Activated CD8-positive, alpha-beta memory T cell treated with anti-CD3 and anti-CD28 coated beads, Interleukin-2, amount 50 U/mL, for 4 hours (primary cell): ENCODE measurements around the gene ZCCHC7.
"Not testable (repeated sequence)": the region's sequence is repeated elsewhere in the genome, so short reads cannot be mapped to it uniquely, and the experiment has no call there.

Experiments used
- DNase-seq: peaks from one replicate; pipeline ENCODE4 v3.0.0-alpha.2; 2020

Gene ZCCHC7

DNA sequence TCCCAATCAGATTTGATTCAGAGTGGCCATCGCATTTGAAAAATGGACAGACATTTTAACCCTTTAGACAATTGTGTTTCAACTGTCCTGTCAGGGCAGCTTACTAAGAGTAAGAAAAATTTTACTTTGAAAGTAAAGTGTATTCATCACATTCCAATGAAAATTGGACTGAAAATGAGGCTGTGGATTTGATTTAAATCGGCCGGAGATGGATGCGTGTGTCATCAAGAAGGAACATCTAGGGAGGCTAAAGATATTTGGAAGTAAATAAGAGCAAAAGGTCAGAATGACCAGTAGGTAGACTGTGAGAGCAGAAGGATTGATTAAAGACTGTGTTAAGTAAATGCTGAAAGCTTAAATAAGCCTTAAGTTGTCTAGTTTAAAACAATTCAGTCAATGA, 1.5 kb downstream of the ZCCHC7 start:
- DNase-seq: no peak

DNA sequence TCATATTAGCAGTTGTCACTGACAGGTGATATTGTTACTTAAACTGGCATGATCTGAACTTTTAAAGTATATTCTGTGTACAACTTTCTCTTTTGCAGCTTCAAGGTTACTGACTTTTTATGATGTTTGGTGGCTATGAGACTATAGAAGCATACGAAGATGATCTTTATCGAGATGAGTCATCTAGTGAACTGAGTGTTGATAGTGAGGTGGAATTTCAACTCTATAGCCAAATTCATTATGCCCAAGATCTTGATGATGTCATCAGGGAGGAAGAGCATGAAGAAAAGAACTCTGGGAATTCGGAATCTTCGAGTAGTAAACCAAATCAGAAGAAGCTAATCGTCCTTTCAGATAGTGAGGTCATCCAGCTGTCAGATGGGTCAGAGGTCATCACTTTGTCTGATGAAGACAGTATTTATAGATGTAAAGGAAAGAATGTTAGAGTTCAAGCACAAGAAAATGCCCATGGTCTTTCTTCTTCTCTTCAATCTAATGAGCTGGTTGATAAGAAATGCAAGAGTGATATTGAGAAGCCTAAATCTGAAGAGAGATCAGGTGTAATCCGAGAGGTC, 5.9 kb downstream of the ZCCHC7 start:
- no peak for DNase-seq

DNA sequence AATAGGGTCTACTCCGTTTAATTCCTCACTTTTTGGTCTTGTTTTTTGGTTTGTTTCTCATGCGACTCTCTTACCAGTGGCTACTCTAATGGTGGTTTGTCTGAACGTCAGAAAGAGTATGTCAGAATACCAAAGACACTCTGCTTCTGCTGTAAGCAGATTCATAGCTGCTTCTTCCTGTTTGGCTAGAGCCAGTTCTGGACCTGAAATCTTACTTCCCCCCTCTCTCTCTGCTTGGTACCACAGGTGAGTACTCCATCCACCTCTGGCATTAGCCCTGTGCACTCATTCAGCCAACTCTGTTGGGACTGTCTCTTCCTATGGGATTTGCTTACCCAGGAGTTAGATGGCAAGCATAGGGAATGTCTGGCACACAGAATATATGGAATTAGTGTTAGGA, 6.6 kb downstream of the ZCCHC7 start:
- no peak for DNase-seq

DNA sequence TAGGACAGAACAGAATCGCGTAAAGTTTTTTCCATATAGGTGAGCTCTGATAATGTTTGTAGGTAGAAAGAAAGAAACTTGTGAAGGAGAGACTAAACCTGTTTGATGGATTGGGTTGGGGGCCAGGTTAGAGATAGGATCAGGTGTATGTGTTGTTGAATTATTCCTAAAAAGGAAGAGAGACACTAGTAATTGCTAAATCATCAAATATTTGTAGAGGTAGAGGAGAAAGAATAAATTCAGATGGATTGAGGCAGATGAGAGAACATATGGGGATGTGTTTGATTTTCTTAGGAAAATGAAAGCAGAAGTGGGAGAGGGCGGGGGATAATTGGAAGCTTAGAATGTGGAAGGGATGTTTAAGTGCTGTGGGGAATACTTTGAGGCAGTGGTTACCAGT, 7.7 kb downstream of the ZCCHC7 start:
- no peak for DNase-seq

DNA sequence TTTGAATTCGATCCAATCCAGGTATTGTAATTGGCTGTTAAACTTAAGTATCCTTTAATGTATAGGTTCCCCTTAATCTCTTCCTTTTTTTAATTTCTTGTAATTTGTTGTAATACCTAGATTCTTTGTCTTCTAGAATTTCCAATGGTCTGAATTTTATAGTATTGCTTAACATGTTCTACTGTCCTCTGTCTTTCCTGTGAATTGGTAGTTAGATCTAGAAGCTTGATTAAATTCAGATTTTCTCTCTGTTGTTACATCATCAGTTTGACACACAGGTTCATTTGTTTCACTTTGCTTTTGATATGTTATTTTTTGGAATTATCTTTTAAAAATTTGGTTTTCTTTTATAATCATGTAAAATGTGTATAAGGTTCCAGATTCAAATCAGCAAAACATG, 13.8 kb downstream of the ZCCHC7 start:
- no peak for DNase-seq

DNA sequence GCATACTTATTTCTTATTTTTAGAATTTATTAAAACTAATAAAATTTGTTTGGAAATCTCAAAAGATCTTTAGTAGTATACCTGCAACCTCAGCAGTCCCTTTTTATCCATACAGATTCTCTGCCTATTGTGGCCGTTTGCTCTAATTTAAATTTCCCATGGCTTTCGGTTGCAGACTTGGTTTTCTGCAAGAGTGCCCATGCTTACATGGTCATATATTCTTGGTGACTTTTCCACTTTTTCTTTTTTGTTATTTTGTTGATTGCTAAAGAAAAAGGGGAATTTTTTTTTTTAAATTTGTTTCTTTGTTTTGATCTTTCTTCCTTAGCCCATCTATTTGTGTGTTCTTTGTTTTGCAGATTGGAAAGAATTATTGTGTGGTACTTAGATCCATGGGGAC, 20.6 kb downstream of the ZCCHC7 start:
- no peak for DNase-seq

DNA sequence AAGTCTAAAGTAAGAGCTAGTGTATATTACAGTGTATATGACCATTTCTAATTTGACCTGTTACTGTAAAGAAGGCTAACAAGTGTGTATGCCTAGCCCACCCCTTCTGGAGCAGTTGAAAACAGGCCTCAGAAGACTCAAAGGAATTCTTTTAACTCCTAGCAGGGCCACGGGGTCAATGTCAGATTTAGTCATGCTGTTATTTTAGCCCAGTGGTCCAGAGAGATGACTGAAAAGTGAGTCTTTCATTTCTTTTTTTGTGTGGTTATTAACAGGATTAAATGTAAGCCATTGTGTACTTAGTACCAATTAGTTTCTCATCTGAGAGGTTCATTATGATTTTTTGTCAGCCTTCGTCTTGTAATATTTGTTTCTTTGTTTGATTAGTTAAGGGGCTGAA, 24.4 kb downstream of the ZCCHC7 start:
- no peak for DNase-seq

DNA sequence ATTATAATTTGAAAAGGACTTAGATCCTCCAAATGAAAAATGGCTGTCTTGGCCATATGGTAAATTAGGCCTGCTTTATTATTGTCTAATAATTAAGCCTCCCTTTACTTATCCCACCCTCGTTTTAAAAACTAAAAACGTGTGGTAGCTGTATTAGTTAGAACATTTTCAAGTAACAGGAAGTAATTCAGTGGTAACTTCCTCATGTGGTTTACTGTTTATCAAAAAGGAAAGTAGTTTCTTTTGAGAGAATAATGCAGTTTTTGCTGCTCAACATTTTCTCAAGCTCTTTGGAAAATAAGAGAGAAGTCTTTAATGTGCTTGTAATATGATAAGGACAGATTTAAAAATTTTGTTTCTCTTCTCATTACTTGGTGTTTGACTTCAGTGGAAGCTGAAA, 26.0 kb downstream of the ZCCHC7 start:
- no peak for DNase-seq

DNA sequence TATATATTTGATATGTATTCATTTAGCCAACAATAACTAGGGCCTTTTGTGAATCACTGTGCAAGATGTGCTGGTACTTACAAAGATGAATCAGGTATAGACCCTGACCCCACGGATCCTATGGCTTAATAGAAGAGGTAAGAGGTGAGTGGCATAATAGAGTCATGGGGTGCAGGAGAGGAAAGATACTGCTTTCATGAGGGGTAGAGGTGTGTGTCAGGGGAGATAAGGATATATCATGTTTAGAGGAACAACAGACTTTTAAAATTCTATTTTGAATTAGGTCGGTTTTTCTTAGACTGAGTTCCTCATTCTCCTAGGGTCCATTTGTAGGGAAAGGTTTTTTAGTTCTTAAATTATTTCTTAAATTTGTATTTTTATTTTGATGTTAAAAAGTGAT, 27.8 kb downstream of the ZCCHC7 start:
- no peak for DNase-seq

DNA sequence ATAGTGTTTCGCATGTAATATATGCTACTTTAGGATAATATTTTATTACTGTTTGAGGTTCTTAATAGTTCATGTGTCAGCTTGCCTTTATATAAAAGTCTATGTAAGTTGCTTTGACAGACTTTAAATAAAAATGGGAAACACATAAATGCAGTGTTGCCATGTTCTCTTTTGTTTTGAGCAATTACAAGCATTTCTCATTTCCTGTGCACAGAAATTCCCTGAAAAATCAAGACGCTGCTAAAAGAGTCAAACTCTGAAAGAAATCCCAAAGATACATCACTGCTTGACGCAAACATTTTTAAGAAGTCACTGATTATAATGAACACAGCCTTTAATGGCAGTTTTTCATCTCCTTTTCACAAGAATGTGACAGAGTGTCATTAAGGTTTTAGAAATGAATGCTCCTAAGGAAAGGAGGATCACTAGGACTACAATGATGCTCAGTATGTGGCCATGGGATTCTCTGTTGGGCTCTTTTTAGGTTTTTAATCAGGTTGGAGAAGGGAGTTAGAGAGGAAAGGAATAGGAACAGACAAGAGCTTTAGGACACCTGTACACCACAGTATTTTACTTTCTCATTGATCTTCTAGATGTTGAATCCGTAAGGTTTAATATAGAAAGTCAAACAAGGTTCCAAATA, 29.4 kb downstream of the ZCCHC7 start:
- DNase-seq: no peak

DNA sequence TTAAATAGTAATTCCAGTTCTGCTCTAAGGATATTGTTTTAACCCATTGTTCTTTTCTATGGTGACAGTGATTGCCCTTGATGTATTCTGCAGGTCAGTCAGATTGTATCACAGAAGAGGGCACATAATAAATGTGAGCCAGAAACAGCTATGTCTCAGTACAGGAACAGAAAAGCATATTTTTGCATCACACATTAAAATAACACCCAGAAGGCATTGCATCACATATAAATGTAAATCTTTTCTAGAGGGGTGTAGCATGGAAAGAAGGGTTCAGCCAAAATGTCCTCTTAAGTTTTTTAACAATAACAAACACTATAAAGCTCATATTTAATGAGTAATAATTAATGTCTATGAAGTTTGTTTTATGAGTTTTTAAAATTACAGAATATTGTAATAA, 30.0 kb downstream of the ZCCHC7 start:
- DNase-seq: no peak

DNA sequence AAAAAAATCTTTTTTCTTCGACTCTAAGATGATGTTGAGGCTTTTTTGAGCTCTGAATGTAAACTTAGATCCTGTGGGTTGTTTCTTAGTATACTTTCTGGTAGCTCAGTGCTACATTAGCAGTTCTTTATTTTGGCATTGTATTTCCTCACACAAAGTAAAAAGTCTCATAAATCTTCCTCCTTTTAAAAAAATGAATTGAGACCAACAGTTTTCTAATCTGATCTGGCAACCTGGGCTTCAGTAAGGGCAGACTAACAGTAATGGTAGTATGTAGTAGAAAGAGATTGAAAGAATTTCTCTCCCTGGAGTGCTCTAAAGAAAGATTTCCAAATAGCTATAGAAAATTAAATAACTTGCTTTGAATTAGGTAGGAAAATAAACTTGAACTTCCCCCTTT, 31.4 kb downstream of the ZCCHC7 start:
- no peak for DNase-seq

DNA sequence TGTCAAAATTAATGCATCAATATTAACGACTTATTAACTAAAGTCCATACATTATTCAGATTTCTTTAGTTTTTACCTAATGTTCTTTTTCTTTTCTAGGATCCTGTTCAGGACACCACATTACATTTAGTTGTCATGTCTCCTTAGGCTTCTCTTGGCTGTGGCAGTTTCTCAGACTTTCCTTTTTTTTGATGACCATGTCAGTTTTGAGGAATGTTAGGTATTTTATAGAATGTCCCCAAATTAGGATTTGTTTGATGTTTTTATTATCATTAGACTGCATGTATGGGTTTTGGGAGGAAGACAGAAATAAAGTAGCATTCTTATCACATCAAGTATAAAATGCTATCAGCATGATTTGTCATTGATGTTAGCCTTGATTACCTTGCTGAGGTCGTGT, 32.0 kb downstream of the ZCCHC7 start:
- DNase-seq: no peak

DNA sequence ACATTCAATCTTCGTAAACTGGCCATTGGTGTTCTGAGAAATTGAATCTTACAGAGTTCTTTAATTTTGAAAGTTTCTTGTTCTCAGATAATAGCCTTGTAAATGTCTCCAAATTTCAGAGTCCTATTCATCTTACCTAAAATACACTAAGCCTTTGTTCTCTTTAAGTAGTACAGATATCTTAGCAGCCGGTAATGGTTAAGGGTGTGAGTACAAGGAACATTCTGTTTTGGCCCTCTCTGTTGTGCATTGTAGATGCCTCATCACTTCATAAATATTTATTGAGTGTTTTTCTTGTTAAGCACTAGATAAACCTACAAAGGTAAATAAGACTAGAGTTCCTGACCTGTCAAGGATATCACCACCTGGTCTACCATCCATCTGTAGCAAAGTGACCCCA, 35.2 kb downstream of the ZCCHC7 start:
- DNase-seq: no peak

DNA sequence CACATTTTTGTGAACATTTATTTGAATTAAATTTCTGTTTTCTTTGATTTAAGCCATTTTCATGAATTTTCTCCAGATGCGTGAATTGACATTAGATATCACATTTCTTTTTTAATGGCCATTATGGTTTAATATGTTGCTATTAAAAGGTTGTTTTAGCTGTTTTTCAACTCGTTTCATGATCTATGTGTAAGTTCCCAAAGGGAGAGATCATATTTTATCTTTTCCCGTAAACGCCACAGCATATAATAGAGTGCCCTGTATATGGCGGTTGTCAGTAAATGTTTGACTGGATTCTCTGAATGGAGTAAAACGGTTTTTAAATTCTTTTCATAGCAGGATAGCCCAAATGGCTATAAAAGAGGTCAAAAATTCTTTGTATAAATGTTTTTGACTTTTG, 35.8 kb downstream of the ZCCHC7 start:
- no peak for DNase-seq

DNA sequence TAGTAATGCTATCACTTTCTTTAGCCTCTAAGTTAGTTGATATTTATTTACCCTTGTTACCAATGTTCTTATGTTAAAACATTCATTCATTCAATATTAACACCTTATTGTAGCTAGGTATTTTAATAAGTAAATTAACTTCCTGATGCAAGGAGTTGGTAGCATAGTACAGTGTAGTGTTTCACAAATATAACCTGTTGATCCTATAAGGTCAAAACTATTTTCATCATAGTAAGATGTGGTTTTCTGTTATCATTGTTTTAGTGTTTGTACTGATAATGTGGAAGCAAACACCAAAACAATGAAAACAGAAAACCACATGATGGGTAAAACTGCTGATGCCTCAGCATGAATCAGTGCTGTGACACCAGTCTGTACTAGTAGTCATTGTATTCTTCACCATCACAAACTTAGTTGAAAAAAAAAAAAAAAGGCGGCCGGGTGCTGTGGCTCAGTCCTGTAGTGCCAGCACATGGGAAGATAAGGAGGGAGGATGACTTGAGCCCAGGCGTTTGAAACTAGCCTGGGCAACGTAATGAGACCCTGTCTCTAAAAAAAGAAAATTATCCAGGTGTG, 36.5 kb downstream of the ZCCHC7 start:
- no peak for DNase-seq

DNA sequence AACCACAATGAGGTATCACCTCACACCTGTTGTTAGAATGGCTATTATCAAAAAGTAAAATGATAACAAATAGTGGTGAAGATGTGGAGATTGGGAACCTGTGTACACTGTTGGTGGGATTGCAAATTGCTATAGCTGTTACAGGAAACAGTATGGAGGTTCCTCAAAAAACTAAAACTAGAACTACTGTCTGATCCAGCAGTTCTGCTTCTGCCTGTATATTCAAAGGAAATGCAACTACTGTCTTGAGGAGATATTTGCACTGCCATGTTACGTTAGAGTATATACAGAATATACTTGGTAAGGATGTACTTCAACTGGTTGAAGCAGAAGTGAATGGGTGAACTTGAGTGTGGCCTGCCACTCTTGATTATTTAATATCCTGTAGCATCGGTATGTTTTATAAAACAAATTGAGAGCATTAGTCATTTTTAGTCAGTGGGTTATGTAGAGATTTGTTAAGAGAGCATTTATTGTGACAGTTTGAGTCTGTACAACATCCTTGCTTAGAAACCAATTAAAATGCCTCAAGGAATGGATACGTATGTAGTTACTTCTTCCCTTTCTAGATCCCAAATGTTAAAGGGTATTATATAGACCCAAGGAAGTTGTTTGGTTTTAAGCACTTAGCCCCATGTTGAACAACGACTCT, 37.5 kb downstream of the ZCCHC7 start:
- no peak for DNase-seq

DNA sequence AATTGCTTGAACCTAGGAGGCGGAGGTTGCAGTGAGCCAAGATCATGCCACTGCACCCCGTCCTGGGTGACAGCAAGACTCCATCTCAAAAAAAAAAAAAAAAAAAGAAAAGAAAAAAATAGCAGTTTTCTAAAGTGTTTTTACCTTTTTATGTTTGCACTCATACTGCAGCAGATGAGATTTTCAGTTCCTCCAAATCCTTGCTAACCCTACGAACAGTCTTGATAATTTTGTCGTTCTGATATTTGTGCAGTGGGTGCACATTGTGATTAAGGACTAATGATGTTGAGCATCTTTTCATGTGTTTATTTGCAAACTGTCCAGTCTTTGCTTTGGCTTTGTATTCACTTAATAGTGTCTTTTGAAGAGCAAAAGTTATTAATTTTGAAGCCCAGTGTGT, 42.9 kb downstream of the ZCCHC7 start:
- no peak for DNase-seq

DNA sequence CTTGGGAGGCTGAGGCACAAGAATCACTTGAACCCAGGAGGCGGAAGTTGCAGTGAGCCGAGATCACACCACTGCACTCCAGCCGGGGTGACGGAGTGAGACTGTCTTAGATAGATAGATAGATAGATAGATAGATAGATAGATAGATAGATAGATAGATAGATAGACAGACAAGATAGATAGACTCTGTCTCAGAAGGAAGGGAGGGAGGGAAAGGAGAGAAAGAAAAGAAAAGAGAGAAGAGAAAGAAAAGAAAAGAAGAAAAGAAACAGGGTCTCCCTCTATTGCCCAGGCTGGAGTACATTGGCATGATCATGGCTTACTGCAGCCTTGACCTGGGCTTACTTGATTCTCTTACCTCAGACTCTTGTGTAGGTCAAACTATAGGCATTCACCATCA, 44.0 kb downstream of the ZCCHC7 start:
- DNase-seq: not testable (repeated sequence)

DNA sequence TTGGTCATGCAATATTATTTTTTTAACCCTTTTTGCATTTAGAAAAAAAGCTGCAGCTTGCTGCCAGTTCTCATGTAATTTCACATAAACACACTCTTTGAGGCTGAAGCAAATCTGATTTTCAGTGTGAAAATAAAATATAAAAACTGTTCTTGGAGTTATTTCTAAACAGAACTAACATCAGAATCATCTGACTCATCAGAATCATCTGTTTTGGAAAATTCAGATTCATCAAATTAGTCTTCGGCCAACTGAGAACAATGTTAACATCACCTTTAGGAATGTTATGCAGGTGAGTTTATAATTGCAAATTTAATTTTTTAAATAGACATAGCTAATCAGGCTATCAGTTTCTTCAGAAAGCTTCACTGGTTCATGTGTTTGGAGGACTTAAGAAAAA, 45.3 kb downstream of the ZCCHC7 start:
- DNase-seq: no peak

DNA sequence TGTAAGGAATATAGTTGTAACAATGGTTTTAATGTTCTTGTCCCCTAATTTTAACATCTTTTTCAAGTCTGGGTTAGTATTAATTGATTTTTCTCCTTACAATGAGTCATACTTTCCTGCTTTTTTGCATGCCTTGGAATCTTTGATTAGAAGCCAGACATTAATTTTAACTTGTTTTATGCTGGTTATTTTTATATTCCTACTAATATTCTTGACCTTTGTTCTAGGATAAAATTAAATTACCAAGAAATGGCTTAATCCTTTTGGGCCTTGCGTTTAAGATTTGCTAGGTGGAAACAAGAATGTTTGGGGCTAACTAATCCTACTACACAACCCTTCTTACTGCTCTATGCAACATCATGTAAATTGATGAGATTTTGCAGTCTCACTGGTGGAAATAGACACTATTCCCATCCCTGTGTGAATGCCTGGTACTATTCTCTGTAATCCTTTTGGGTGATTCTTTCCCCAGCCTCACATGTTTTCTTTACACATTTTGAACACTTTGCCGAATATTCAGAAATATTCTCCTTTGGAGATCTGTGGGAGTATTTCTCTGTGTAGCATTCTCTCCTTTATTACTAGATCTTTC, 47.2 kb downstream of the ZCCHC7 start:
- DNase-seq: no peak

DNA sequence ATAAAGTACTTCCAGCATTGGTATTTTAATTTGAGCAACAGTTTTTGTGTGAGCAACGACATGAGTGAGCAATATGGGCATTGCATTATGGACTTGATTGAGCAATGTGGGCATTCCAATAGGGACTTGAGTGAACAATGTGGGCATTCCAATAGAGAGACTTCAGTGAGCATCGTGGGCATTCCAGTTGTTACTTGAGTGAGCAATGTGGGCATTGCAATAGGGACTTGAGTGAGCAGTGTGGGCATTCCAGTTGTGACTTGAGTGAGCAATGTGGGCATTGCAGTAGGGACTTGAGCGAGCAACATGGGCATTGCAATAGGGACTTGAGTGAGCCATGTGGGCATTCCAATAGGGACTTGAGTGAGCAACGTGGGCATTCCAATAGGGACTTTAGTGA, 52.2 kb downstream of the ZCCHC7 start:
- DNase-seq: no peak

DNA sequence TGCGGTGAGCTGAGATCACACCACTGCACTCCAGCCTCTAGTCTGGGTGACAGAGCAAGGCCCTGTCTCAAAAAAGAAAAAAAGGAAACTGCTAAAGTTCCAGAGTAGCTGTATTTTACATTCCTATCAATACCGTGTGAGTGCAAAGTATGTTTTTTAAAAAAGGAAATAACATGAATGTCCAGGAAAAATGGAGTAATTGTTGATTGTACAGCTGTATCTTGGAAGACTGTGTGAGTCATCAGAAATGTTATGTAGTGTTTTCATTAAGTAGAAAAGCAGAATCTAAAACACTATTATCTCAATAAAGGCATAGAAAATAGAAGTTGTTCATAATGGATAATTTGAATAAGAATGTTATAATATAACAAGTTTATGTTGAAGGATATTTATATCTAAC, 53.9 kb downstream of the ZCCHC7 start:
- DNase-seq: no peak

DNA sequence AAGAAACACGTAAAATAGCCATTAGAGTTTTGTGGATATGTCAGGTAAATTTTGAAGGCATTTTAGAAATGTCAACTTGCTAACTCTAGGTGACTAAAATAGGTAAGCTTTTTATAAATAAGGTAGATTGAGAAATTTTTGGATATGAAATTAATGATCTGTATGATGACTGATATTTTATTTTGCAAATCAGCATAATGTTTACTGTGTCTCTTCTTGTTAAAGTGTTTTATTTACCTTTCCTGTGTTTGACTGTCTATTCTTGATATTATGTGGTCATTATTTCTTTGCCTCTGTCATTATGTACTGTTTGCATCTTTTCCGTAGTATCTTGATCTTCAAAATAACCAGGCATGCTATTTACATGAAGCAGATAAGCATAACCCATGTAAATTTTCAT, 58.4 kb downstream of the ZCCHC7 start:
- no peak for DNase-seq
